WTC11 (cell line): Measurements from ENCODE around the gene FBXL16. TPM values are rescaled to one million over a fixed set of nuclear protein-coding genes. Genes with fewer than 3 reads are reported as not detected.
A peak's percentile ranks its signal among the peaks of the same experiment; 100 is the strongest.

Source experiments
- ATAC-seq: fragments of 200-7000 bp; cut with Tn5 transposase; 2 replicates; pipeline ENCODE4 v1.10.0; 2021; ENCODE audit warnings: mild to moderate bottlenecking, moderate library complexity
- CTCF ChIA-PET: fragments of 300-600 bp; sonication (Branson Sonifier 250); formaldehyde crosslinking; loops from one replicate; lab custom pipeline; 2021; ENCODE audit warnings: antibody characterized with exemption; lab: Charles Lee
- POLR2A ChIA-PET: fragments of 350-600 bp; sonication (Branson Sonifier 250); formaldehyde crosslinking; loops from one replicate; lab custom pipeline; 2021; ENCODE audit warnings: antibody characterized with exemption; lab: Charles Lee
- DNase-seq: peaks from one replicate; pipeline ENCODE4 v3.0.0; 2021; ENCODE audit warnings: low spot score
- H3K27ac Mint-ChIP-seq: 2 replicates; pipeline ENCODE4 v1.8.0; 2021; ENCODE audit warnings: mixed read lengths
- H3K27me3 Mint-ChIP-seq: 2 replicates; pipeline ENCODE4 v1.8.0; 2021; ENCODE audit warnings: low read depth, mild to moderate bottlenecking, moderate library complexity, mixed read lengths
- H3K36me3 Mint-ChIP-seq: 2 replicates; pipeline ENCODE4 v1.8.0; 2021; ENCODE audit warnings: mixed read lengths
- H3K4me1 Mint-ChIP-seq: 2 replicates; pipeline ENCODE4 v1.8.0; 2022; ENCODE audit warnings: mixed read lengths
- H3K4me3 Mint-ChIP-seq: 2 replicates; pipeline ENCODE4 v1.8.0; 2021; ENCODE audit warnings: mild to moderate bottlenecking, moderate library complexity, mixed read lengths
- H3K9me3 Mint-ChIP-seq: 2 replicates; pipeline ENCODE4 v1.8.0; 2021; ENCODE audit warnings: mixed read lengths
- CREM ChIP-seq: sonication (generic); formaldehyde crosslinking; IDR thresholded peaks from 2 replicates; pipeline ENCODE4 v1.8.1; 2022; ENCODE audit warnings: mild to moderate bottlenecking, missing genetic modification reagents, moderate library complexity
- ELF4 ChIP-seq: sonication (generic); formaldehyde crosslinking; IDR thresholded peaks from 2 replicates; pipeline ENCODE4 v1.8.1; 2022; ENCODE audit warnings: low read depth, mild to moderate bottlenecking, moderate library complexity, missing genetic modification reagents
- ESRRA ChIP-seq: sonication (generic); formaldehyde crosslinking; IDR thresholded peaks from 2 replicates; pipeline ENCODE4 v1.8.1; 2022; ENCODE audit warnings: mild to moderate bottlenecking, missing genetic modification reagents, borderline replicate concordance
- FOXK1 ChIP-seq: sonication (generic); formaldehyde crosslinking; IDR thresholded peaks from 2 replicates; pipeline ENCODE4 v1.8.0; 2022; ENCODE audit warnings: mild to moderate bottlenecking, moderate library complexity, missing genetic modification reagents
- FOXP1 ChIP-seq: sonication (generic); formaldehyde crosslinking; IDR thresholded peaks from 2 replicates; pipeline ENCODE4 v1.8.0; 2022; ENCODE audit warnings: missing genetic modification reagents, mild to moderate bottlenecking, moderate library complexity, borderline replicate concordance
- IRF2 ChIP-seq: sonication (generic); formaldehyde crosslinking; IDR thresholded peaks from 2 replicates; pipeline ENCODE4 v1.8.0; 2022; ENCODE audit warnings: low read depth, missing genetic modification reagents, borderline replicate concordance
- ZNF138 ChIP-seq: sonication (generic); formaldehyde crosslinking; conservative IDR thresholded peaks from 2 replicates; pipeline ENCODE4 v1.8.1; 2022; ENCODE audit warnings: mild to moderate bottlenecking, moderate library complexity, missing genetic modification reagents
- ZNF416 ChIP-seq: fragments of 250-450 bp; sonication (Bioruptor Pico); IDR thresholded peaks from 2 replicates; pipeline ENCODE4 v1.9.0; 2021; ENCODE audit warnings: mild to moderate bottlenecking, inconsistent platforms
- total RNA-seq: library from RNA; stranded (reverse); gene quantifications from 3 replicates; pipeline ENCODE4 v1.2.3, GENCODE V29; 2021
- TF ChIP-seq, protein P1 (sequence below): sonication (generic); formaldehyde crosslinking; IDR thresholded peaks from 2 replicates; pipeline ENCODE4 v1.8.0; 2023; ENCODE audit warnings: mild to moderate bottlenecking, missing genetic modification reagents
- TF ChIP-seq, protein P2 (sequence below): fragments of 250-450 bp; sonication (Bioruptor Pico); IDR thresholded peaks from 2 replicates; pipeline ENCODE4 v1.9.0; 2021; ENCODE audit warnings: moderate library complexity, mild to moderate bottlenecking, inconsistent platforms, borderline replicate concordance
- TF ChIP-seq, protein P3 (sequence below): sonication (generic); formaldehyde crosslinking; IDR thresholded peaks from 2 replicates; pipeline ENCODE4 v1.8.1; 2023; ENCODE audit warnings: mild to moderate bottlenecking, moderate library complexity, missing genetic modification reagents

FBXL16 gene
- total RNA-seq, 1 experiment from 2014 or later: 22.7 TPM

DNA sequence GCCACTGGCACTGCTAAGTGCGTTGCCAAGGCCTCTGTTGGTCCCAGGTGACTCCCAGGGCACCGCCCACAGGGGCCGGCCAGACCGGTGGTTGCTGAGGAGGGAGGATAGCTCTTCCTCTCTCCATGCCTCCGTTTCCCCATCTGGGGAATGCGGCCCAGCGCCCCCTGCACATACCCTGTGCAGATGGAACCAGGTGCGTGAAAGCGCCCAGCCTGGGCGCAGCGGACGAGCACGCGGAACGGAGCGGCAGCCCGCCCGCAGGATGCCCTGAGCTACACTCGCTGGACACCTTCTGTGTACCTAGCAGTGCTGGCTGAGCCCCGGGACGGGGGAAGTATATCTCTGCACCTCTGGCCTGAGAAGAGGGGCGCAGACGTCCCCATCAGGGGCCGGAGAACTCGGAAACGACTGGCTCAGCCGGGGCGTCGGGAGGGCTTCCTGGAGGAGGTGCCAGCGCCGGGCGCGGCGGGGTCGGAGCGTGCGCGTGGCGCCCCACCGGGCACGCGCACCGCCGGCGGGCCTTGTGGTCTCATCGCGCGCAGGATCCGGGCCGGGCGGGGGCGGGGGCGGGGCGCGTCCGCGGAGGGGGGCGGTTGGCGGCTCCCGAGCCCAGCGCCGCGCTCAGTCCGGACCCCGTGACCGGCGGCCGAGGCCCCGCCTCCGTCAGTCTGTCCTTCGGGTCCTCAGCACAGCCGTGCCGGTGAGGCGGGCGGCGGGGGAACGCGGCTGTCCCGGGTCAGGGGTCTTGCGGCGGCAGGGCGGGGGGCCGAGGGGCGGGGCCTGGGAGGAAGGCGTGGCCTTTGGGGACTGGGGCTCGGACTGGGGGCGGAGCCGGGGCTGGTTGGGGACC, 21.1 kb upstream of the FBXL16 start, which contains the start of the genes CCDC78 and HAGHL (continued):
- no peak for TF ChIP-seq FOXP1
- 0 out of 2 replicates have a peak, but pooled peaks have one; percentile 55 for TF ChIP-seq ESRRA (CRISPR knock-in tag)
- TF ChIP-seq, protein P1, sequence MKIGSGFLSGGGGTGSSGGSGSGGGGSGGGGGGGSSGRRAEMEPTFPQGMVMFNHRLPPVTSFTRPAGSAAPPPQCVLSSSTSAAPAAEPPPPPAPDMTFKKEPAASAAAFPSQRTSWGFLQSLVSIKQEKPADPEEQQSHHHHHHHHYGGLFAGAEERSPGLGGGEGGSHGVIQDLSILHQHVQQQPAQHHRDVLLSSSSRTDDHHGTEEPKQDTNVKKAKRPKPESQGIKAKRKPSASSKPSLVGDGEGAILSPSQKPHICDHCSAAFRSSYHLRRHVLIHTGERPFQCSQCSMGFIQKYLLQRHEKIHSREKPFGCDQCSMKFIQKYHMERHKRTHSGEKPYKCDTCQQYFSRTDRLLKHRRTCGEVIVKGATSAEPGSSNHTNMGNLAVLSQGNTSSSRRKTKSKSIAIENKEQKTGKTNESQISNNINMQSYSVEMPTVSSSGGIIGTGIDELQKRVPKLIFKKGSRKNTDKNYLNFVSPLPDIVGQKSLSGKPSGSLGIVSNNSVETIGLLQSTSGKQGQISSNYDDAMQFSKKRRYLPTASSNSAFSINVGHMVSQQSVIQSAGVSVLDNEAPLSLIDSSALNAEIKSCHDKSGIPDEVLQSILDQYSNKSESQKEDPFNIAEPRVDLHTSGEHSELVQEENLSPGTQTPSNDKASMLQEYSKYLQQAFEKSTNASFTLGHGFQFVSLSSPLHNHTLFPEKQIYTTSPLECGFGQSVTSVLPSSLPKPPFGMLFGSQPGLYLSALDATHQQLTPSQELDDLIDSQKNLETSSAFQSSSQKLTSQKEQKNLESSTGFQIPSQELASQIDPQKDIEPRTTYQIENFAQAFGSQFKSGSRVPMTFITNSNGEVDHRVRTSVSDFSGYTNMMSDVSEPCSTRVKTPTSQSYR (CRISPR knock-in tag): no peak
- TF ChIP-seq, all 79 proteins: peak for 8

DNA sequence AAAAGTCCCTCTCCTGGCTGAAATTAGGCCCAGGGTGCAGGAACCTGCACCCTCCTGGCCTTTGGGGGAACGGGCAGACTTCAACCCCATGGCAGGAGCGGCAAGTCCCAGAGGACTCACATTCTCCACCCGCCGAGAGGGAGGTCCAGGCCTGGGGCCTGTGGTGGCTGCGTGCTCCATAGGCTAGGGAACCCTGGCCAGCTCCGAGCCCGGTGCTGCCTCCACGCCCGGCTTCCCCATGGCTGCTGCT, 20.5 kb upstream of the FBXL16 start:
- CTCF ChIA-PET: interaction anchor here (0.7 to 6.9 kb wide), 9 partner anchors 10 to 66 kb away, joined by 3 to 90 read pairs (median 5); partner anchors contain the start of genes CHTF18, CIAO3, METRN and RPUSD1
- peak overlapping the region; percentile 69 for H3K4me3 Mint-ChIP-seq
- no peaks in the 10 kb centered on the region for H3K9me3 Mint-ChIP-seq
- TF ChIP-seq ELF4 (CRISPR knock-in tag) (no peak), ZNF416 (CRISPR knock-in tag) (no peak), FOXK1 (CRISPR knock-in tag) (no peak), IRF2 (CRISPR knock-in tag) (no peak), CREM (CRISPR knock-in tag) (no peak)
- TF ChIP-seq, protein P1 (CRISPR knock-in tag): no peak
- TF ChIP-seq, protein P2, sequence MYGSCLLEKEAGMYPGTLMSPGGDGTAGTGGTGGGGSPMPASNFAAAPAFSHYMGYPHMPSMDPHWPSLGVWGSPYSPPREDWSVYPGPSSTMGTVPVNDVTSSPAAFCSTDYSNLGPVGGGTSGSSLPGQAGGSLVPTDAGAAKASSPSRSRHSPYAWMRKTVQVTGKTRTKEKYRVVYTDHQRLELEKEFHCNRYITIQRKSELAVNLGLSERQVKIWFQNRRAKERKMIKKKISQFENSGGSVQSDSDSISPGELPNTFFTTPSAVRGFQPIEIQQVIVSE (CRISPR knock-in tag): no peak
- TF ChIP-seq, protein P3, sequence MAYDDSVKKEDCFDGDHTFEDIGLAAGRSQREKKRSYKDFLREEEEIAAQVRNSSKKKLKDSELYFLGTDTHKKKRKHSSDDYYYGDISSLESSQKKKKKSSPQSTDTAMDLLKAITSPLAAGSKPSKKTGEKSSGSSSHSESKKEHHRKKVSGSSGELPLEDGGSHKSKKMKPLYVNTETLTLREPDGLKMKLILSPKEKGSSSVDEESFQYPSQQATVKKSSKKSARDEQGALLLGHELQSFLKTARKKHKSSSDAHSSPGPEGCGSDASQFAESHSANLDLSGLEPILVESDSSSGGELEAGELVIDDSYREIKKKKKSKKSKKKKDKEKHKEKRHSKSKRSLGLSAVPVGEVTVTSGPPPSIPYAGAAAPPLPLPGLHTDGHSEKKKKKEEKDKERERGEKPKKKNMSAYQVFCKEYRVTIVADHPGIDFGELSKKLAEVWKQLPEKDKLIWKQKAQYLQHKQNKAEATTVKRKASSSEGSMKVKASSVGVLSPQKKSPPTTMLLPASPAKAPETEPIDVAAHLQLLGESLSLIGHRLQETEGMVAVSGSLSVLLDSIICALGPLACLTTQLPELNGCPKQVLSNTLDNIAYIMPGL (CRISPR knock-in tag): no peak
- ATAC-seq (no peak), DNase-seq (no peak)
- H3K36me3 Mint-ChIP-seq: no peaks in the 10 kb centered on the region; the same call in 1 of the 2 replicates
- no peak overlapping the region for H3K27ac Mint-ChIP-seq
- H3K27me3 Mint-ChIP-seq: peaks cover 2% of the 10 kb centered on the region; the same call in 1 of the 2 replicates
- POLR2A ChIA-PET: interaction anchor here (1.1 kb wide), 1 partner anchor 10 kb away, joined by 5 read pairs; no protein-coding TSS in a partner anchor
- H3K4me1 Mint-ChIP-seq: no peaks in the 10 kb centered on the region

DNA sequence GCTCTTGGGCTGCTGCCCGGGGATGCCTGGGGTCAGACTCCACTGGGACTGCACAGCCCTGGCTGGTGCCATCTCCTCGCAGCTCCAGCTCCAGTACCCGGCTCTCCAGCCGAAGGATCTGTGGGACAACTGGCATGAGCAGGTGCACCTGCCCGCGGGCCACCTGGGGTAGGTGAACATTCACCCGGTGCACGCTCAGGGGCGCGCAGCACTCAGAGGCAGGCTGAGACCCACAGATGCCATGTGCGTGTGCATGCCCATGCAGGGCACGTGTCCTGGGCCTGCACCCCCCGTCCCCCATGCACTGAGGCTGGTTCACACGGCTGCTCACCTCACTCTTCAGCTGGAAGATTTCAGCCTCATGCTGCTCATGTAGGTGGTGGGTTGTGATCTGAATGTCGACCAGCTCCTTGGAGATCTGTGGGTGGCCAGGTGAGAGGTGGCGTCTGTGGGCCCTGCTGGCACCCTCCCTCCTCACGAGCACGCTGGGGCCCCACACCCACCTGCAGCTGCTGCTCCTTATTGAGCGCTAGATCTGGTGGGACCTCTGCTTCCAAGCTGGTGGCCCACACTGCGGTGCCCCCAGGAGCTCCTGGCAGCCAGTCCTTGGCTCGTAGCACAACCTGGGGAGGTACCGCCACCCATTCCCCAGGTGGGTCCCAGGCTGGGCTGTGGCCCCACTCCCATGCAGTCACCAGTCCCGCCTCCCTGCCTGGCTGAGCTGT, 20.0 kb upstream of the FBXL16 start:
- DNase-seq (no peak), ATAC-seq (no peak)
- Mint-ChIP-seq H3K36me3 (no peaks in the 10 kb centered on the region; the same call in 1 of the 2 replicates), H3K27me3 (peaks cover 2% of the 10 kb centered on the region; the same call in 1 of the 2 replicates), H3K4me1 (no peaks in the 10 kb centered on the region), H3K9me3 (no peaks in the 10 kb centered on the region), H3K27ac (no peak overlapping the region), H3K4me3 (peak overlapping the region; percentile 69; the same call in 1 of the 2 replicates)
- CTCF ChIA-PET: interaction anchor here (1.0 to 6.9 kb wide), 8 partner anchors 11 to 65 kb away, joined by 3 to 90 read pairs (median 5); partner anchors contain the start of genes CHTF18, CIAO3, METRN and RPUSD1
- TF ChIP-seq ELF4 (CRISPR knock-in tag): no peak
- 0 out of 2 replicates have a peak, but pooled peaks have one; percentile 45 for TF ChIP-seq ZNF138 (CRISPR knock-in tag)
- POLR2A ChIA-PET: interaction anchor here (1.1 kb wide), 1 partner anchor 9 kb away, joined by 5 read pairs; no protein-coding TSS in a partner anchor
